NOMO-1 (cell line): ENCODE measurements around the gene INAVA.
"Not testable (repeated sequence)": the region's sequence is repeated elsewhere in the genome, so short reads cannot be mapped to it uniquely, and the experiment has no call there.

ENCODE experiments used
- DNase-seq, 2 experiments: peaks; one replicate each; lab custom pipeline; 2025; ENCODE audit not compliant: unreplicated experiment in 2 of 2; lab: John Stamatoyannopoulos, UW

INAVA gene

DNA sequence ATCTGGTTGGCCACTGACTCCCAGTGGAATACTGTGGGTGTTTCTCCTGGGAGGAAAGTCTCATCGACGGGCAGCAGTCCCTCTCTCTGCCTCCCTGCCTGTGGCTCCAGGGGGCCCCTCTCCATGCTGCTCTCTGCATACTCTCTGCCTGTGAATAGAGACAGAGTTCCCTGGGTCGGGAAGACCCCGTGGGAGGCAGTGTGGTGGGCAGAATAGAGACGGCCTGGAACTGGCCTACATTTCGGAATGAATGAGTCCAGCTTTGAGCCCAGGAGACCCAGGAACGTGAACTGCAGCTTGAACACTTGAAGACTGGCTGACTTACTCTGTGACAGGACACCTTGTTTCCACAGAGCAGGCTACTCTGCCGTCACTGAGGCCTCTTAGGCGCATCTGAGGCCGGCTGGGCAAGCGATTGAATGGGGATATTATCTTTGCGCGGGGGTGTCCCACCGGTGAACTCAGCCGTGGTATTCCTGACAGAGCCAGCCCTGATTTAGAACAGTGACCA is 64.8 kb downstream of the INAVA start:
- DNase-seq, result no peak

DNA sequence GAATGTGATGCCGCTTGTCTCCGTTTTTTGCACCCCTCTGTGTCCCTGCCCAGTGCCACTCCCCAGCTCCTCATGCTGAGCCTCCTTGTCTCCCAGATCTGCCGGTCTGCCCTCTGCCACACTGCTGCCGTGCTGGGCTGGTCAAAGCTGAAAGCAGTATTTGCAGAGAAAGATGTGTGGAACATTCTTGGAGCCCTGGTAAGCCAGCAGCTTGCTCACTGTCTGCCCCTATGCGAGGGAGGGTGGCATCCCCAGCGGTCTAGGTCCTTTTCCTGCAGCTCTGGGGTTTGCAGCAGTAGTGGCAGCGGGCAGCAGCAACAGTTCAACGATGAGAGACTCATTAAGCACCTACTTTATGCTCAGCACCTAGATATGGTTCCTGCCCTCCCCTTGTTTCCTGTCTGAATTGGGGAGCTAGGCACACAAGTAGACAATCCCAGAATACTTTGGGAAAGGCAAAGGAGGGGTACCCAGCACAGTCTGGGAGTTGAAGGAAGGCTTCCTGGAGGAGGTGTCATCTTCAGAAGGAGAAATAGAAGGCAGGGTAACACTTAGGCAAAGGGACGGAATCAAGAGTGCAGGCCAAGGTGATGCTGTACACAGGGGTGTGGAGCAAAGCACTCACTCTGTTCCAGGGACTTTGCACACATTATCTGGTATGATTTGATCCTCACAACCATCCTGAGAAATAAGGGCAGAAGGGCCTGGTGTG is 65.7 kb downstream of the INAVA start:
- no peak for DNase-seq

DNA sequence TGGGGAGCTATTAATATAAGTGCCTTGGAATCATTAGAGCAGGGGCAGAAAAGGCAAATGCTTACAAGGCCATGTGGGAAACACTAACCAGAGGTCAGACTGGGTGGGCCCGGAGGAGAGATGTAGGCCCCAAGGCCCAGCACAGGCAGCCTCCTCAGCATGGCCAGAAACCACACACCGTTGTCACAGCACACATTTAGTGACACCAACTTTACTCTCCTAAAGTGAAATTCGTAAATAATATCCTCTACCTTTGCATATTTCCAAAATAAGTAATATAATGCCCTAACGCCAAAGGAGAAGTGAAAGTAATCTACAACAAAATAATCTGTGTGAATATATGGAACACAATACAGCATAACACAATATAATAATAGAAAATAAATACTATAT is 66.2 kb downstream of the INAVA start:
- DNase-seq, result peak in 1 of 2 experiments; percentile 21

DNA sequence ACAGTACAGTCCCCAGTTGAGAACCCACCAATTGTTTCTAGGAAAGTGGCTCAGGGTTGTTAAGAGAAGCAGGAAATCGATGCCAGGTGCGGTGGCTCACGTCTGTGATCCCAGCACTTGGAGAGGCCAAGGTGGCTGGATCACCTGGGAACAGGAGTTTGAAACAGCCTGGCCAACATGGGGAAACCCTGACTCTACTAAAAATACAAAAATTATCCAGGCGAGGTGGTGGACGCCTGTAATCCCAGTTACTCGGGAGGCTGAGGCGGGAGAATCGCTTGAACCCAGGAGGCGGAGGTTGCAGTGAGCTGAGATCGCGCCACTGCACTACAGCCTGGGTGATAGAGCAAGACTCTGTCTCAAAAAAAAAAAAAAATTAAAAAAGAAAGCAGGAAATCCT is 67.5 kb downstream of the INAVA start:
- not testable (repeated sequence) for DNase-seq

DNA sequence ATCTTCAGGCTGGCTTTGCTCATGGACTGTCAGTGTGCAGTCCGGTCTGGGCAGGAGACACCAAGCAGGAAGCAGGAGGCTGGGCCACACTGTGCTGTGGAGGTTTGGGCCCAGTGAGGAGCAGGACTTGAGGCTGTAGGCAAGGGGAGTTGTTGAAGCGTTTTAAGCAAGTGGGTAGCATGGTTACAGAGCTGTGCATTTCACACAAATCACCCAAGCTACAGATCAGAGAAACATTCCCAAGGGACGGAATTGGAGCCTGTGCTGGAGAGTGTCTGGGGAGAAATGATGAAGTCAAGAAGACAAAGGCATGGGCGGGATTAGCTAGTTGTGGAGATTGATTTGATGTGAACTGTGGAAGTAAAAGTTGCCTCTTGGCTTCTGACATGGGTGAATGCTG is 67.9 kb downstream of the INAVA start:
- DNase-seq, result no peak

DNA sequence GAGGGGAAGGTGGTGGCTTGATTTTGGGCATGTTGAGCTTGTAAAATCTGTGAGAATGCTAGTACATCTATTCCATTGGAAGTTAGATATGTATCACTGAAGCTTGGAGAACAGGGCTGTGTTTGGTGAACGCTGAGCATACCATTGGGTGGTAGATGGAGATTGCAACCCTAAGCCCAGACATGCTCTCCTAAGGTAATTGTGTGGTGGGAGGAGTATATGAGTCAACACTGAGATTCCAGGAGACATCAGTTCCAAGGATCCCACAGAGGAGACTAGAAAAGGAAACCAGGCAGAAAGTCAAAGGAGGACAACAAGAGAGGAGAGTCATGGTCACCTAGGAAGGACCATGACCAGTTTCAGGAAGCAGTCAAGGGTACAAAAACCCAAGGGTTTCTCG is 68.4 kb downstream of the INAVA start:
- no peak for DNase-seq

DNA sequence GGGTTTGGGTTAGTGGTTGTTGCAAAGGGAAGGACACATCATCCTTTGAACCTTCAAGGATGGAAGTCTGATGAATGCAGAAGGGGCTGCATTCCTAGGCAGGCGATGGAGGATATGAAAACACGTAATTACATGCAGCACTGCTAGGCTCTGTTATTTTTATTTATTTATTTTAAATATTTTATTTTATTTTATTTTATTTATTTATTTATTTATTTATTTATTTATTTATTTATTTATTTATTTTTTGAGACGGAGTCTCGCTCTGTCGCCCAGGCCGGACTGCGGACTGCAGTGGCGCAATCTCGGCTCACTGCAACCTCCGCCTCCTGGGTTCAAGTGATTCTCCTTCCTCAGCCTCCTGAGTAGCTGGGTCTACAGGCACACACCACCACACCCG is 69.2 kb downstream of the INAVA start:
- DNase-seq, result not testable (repeated sequence)
